COLO668 (cell line): ENCODE data around the gene ANKEF1.

ENCODE experiments used
- DNase-seq: peaks from one replicate; lab custom pipeline; 2025; ENCODE audit not compliant: unreplicated experiment; lab: John Stamatoyannopoulos, UW

The ANKEF1 gene

DNA sequence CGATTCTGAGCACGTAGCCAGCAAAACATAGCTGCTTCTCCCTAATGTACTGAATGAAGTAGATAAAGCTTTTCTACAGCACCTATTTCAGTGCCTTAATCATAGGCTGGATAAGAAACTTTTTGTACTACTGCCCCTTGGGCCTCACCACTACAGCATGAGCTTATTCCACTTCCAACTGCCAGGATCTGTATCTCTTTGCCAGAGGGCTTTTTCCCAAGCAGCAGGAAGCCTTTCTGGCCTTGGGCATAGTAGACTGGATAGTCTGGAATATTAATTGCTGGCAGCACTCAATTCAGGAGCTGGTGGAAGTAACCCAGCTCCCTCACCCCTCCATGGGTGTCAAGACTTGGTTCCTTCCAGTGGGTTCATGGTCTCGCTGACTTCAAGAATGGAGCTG, 43.6 kb downstream of the ANKEF1 start:
- DNase-seq = no peak

DNA sequence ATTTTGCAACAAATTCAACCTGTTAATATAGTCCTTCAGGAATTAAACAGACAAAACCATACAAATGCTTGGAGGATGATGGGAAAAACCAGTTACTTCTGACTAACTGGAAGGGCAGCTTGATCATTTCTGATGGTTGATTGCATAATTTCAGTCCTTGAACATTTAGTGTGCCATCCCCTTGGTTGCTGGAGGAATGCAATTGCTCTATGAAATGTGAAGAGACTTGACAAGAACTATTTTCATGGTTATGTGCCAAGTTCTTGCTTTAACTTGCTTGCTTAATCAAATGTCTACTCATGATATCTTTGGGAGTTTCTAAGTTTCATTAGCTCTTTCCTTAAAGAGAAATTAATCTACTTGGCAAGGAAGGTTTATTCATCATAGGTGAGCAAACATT, 45.2 kb downstream of the ANKEF1 start:
- no peak for DNase-seq

DNA sequence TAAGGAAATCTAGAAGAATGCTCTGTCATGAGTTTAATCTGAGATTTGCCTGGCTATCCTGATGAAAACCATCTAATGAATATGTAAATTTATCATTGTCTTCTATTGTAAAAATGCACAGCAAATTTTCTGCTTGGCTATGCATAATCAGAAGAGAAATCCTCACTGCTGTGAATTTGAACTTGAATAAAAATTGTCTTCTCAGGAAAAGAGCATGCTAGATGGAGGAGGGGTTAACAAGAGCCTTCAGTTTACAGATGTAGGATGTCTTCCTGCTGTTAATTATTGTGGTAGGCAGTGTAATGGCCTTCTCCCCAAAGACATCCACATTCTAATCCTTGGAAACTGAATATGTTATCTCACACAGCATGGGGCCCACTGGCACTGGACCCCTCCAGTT, 45.8 kb downstream of the ANKEF1 start:
- DNase-seq = no peak

DNA sequence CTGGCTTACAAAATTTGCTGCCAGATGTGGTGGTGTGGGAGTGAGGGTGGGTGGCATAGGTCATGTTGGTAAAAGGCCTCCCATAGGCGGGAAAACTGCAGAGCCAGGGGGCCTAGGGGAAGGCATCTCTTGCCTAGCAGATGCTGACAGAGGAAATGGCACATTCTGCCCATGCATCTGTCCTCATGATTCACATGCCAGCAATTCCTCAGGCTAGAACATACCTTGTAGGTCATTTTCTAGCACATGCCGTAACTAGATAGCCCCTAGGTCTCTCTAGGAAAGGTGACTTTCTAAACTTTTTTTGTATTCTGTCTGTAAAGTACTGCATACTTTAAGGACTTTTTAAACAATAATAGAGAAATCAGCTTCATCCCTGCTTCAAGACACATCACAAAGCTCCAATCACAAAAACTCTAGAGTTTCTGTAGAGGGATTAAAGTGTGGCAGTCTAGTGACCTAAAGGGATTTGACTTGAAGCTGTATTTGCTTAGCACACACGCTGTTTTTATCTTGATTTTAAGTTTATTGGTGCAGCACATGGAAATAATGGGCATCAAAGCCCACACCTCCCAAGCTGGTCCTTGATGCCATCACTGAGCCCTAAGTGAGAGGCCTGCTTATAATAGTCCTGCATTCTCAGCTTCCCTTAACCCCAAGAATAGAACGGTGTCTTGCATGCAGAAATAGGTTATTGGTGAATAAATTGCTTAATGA, 55.2 kb downstream of the ANKEF1 start:
- no peak for DNase-seq

DNA sequence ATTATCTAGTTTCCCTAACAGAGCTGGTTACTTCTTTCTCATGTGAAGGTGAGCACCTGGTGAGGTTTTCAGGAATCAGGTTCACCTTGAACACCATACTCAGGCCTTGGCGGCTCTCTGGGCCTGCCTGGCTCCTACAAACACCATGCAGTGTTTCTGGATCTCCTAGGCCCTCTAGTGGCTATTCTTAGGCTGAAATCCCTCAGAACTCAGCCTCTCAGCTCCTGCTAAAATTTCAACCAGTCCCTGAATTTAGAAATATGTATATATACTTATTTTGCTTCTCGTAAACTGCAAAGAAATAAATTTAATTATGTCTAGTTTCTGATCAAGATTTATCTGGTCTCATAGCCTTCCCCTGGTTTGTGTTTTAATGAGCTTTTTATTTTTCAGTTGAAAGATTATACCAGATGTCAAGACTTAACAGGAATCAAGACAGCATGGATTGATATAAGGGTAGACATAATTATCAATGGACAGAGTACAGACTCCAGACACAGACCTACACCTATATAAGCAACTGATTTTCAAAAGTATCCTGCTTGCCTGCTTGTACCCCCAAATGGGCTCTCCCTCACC, 55.9 kb downstream of the ANKEF1 start:
- peak; percentile 45 for DNase-seq

DNA sequence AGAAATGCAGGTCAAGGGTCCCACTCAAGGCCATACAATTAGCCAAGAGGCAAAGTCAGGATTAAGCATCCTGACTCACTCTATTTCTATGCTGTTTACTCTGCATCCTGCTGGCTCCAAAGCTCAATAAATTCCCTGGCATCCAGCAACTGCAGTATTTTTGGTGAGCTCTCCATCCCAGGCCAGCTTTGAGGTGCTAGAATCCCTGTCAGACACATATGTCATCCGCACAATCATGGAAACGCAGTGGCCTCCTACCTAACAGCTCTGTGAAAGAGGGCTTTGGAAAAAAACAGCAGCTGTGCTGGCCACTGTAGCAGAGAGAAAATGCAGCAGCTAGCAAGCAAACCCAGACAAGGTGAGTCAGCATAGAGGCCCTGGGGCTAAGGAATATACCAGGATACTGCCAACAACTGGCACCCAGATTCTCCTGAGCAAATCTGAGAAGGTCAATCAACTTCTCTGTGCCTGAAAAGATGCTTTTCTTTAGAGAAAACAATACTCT, 58.4 kb downstream of the ANKEF1 start:
- DNase-seq = no peak

DNA sequence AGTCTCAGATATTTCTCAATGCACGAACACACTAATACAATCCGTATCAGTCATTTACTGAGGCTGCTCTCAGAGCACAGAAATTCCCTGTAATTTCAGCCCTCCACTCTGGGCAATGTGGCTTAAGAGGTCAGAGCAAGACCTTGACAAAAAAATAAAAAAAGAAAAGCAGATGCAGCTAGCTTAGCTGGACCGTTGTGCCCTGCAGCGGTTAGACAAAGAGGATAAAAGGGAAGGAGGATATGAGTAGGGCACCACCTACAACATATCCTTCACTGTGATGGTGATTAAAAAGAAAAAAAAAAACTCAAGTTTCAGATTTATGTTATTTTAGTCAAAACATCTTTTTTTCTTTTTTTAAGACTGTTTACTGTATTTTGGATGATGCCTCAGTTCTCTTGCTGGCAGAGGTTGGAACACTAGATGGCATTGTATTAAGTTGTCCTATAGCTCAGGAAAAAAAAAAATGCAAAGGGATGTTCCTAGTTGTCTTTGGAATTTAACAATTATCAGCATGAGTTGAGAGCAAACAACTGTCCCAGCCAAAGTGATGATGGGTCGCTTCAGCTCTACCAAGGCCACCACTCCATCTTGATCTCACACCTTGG, 59.9 kb downstream of the ANKEF1 start:
- no peak for DNase-seq

DNA sequence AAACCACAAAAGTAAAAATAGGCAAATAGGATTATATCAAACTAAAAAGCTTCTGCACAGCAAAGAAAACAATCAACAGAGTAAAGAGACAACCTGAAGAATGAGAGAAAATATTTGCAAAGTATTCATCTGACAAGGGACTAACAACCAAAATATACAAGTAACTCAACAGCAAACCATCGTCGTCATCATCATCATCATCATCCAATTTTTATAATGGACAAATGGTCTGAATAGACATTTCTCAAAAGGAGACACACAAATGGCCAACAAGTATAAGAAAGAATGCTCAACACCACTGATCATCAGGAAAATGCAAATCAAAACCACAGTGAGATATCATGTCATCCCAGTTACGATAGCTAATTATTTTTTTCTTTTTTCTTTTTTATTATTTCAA, 62.0 kb downstream of the ANKEF1 start:
- DNase-seq = no peak

DNA sequence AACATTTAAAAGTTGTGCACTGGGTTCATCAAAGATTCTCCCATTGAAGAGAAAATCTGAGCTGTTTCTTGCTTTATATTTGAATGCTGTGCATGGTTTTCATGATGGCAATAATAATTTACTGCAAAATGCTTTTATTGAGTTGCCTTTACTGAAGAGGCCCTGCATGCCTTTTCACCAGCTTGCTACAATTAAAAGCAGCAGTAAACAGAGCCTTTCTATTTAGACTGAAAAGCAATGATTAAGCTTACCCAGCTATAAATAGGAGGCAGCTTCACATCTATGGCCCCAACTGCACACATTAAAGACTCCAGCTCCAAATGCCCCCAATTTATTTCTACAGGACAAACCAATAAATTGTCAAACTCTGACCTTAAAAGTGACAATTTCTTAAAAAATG, 70.3 kb downstream of the ANKEF1 start:
- DNase-seq = no peak
